GM21528 (cell line): ENCODE measurements around the gene RALGAPB.
A peak's percentile ranks its signal among the peaks of the same experiment; 100 is the strongest.
"Not testable (repeated sequence)": the region's sequence is repeated elsewhere in the genome, so short reads cannot be mapped to it uniquely, and the experiment has no call there.

Experiments
- ATAC-seq: cut with Tn5 transposase; IDR thresholded peaks from one replicate; pipeline ENCODE4 v1.9.1; 2021; ENCODE audit warnings: mild to moderate bottlenecking, moderate library complexity; ENCODE audit not compliant: unreplicated experiment, low FRiP score

The RALGAPB gene

GRCh38 chr20:38446441-38447209 is 26.0 kb upstream of the RALGAPB start:
- ATAC-seq, result peak; percentile 88

GRCh38 chr20:38447251-38447661 is 25.4 kb upstream of the RALGAPB start:
- no peak for ATAC-seq

- no peak for ATAC-seq
These were observed 24.5 kb upstream of the RALGAPB start for GRCh38 chr20:38447931-38448675.

- no peak for ATAC-seq
These were observed 23.6 kb upstream of the RALGAPB start for GRCh38 chr20:38449046-38449445.

GRCh38 chr20:38450412-38450975 is 22.1 kb upstream of the RALGAPB start:
- no peak for ATAC-seq

- ATAC-seq, result no peak
These were observed 19.6 kb upstream of the RALGAPB start for GRCh38 chr20:38452880-38453624.

- peak; percentile 56 for ATAC-seq
These were observed 18.7 kb upstream of the RALGAPB start for GRCh38 chr20:38453941-38454340.

- no peak for ATAC-seq
These were observed 17.8 kb upstream of the RALGAPB start for GRCh38 chr20:38454556-38455473.

- no peak for ATAC-seq
These were observed 14.3 kb upstream of the RALGAPB start for GRCh38 chr20:38458314-38458713.

GRCh38 chr20:38460040-38460623 is 12.5 kb upstream of the RALGAPB start:
- no peak for ATAC-seq

- not testable (repeated sequence) for ATAC-seq
These were observed 12.0 kb upstream of the RALGAPB start for GRCh38 chr20:38460631-38461030.

- ATAC-seq, result not testable (repeated sequence)
These were observed 11.5 kb upstream of the RALGAPB start for GRCh38 chr20:38461167-38461566.

GRCh38 chr20:38461569-38461968 is 11.1 kb upstream of the RALGAPB start:
- ATAC-seq, result not testable (repeated sequence)

GRCh38 chr20:38466171-38466570 is 6.5 kb upstream of the RALGAPB start:
- no peak for ATAC-seq

GRCh38 chr20:38466983-38467382 is 5.7 kb upstream of the RALGAPB start:
- no peak for ATAC-seq

GRCh38 chr20:38471245-38471644 is 1.4 kb upstream of the RALGAPB start:
- no peak for ATAC-seq

- ATAC-seq, result no peak
These were observed 593 bp upstream of the RALGAPB start for GRCh38 chr20:38471987-38472512.

- ATAC-seq, result peak; percentile 15
These were observed 738 bp downstream of the RALGAPB start for GRCh38 chr20:38473367-38473795.

- no peak for ATAC-seq
These were observed 5.1 kb downstream of the RALGAPB start for GRCh38 chr20:38477747-38478146.
